Left lung (tissue), 10 donors: ENCODE data around the gene SACS. TPM values are rescaled to one million over a fixed set of nuclear protein-coding genes. Genes with fewer than 3 reads are reported as not detected.

Experiments
- ATAC-seq: fragments of 200-7000 bp; cut with Tn5 transposase; one replicate; pipeline ENCODE4 v1.9.1; 2020; ENCODE audit warnings: moderate library complexity
- DNase-seq, 4 donors: peaks; one replicate each; pipeline ENCODE4 v3.0.0-alpha.2; 2013 to 2020
- H3K27ac ChIP-seq, 2 donors: fragments of 200-600 bp; sonication (generic) in 1 of 2; one replicate each; pipeline versions ENCODE4 v1.5.0 to v1.8.0; 2020 to 2021
- H3K27me3 ChIP-seq, 2 donors: fragments of 200-600 bp; sonication (generic) in 1 of 2; one replicate each; pipeline versions ENCODE4 v1.5.0 to v1.8.0; 2020 to 2021
- H3K36me3 ChIP-seq, 2 donors: fragments of 200-600 bp; sonication (generic) in 1 of 2; one replicate each; pipeline versions ENCODE4 v1.5.0 to v1.8.0; 2020 to 2021
- H3K4me1 ChIP-seq, 2 donors: fragments of 200-600 bp; one replicate each; pipeline ENCODE4 v1.8.0; 2021
- H3K4me3 ChIP-seq, 2 donors: fragments of 200-600 bp; sonication (generic) in 1 of 2; one replicate each; pipeline versions ENCODE4 v1.5.0 to v1.8.0; 2020 to 2021; ENCODE audit warnings: mild to moderate bottlenecking in 1 of 2
- H3K9me3 ChIP-seq, 2 donors: fragments of 200-600 bp; sonication (generic) in 1 of 2; one replicate each; pipeline versions ENCODE4 v1.5.0 to v1.8.0; 2020 to 2021
- intact Hi-C, 2 donors: fragments of 100-400 bp; cut with DNase I; formaldehyde crosslinking; loops; one replicate each; pipeline versions ENCODE4 v1.11.2 to v1.14.2; 2022
- polyA plus RNA-seq, 6 donors: library from polyadenylated mRNA; unstranded; fragments of 120-200 nt; gene quantifications; one replicate each; pipeline ENCODE4 v1.2.1, GENCODE V29; 2013; ENCODE audit not compliant: insufficient read length in 6 of 6
- total RNA-seq, 2 donors: library from RNA; stranded (reverse); fragmentation: NEBNext Ultra II Directional; extraction: Animal tissue kit (Norgen Biotek cat#: 25700); gene quantifications; one replicate each; pipeline ENCODE4 v1.2.1, GENCODE V29; 2021
- TF ChIP-seq, protein P1 (sequence below), 2 donors: fragments of 200-600 bp; sonication (generic) in 1 of 2; IDR thresholded peaks; one replicate each; pipeline versions ENCODE4 v1.5.0 to v1.8.0; 2021; ENCODE audit warnings: antibody characterized with exemption in 2 of 2
- donor health status: DM: no; HTN: yes; CAD: no.
- donor health status: DM: no; HTN: no; CAD: no.

The SACS gene
- total and polyA plus RNA-seq, 8 donors: 10.9 to 18.7 (median 15.9) TPM

DNA sequence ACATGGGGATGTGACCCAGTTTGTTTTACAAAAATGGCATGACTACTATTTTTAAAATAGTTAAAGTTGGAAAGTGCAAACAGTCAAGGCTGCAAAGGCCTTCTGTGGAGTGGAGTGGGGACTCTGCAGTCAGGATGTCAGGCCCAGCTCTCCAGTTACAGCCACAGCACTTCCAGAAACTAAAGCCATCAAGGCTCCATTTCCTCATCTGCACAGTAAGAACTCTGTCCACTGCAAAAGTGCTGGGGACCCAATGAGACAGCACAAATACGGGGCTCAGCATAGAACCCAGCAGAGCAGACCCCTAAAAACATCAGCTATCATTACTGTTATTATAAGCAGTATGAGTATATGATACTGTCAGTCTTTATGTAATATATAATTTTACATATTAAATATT, 73.6 kb downstream of the SACS start:
- ATAC-seq (no peak), DNase-seq (no peak)
- H3K27ac ChIP-seq: no peak overlapping the region
- no peaks in the 10 kb centered on the region for H3K4me1 ChIP-seq
- intact Hi-C loops: no loop called here
- peaks cover 0 to 67% of the 10 kb centered on the region in 2 donors for H3K36me3 ChIP-seq
- H3K27me3 ChIP-seq: no peaks in the 10 kb centered on the region
- no peaks in the 10 kb centered on the region for H3K9me3 ChIP-seq
- TF ChIP-seq, protein P1, sequence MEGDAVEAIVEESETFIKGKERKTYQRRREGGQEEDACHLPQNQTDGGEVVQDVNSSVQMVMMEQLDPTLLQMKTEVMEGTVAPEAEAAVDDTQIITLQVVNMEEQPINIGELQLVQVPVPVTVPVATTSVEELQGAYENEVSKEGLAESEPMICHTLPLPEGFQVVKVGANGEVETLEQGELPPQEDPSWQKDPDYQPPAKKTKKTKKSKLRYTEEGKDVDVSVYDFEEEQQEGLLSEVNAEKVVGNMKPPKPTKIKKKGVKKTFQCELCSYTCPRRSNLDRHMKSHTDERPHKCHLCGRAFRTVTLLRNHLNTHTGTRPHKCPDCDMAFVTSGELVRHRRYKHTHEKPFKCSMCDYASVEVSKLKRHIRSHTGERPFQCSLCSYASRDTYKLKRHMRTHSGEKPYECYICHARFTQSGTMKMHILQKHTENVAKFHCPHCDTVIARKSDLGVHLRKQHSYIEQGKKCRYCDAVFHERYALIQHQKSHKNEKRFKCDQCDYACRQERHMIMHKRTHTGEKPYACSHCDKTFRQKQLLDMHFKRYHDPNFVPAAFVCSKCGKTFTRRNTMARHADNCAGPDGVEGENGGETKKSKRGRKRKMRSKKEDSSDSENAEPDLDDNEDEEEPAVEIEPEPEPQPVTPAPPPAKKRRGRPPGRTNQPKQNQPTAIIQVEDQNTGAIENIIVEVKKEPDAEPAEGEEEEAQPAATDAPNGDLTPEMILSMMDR (IDR thresholded peaks at IDR 0.05): no peak
- no peak overlapping the region for H3K4me3 ChIP-seq

DNA sequence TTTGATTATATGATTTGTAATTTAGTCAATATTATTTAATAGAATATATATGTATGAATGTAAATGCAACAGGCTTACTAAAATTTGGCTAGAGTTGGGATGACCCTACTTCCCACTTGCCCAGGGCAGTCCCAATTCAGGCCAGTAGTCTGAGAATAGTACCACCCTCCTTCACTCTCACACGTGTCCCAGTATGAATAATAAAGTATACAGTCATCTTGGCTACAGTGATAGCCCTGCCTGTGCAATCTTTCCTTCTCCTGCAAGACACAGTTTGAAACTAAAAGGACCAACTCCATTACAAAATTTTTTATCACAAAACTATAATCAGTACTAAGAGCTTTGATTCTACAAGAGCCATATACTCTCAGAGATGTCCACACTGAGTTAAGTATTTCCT, 76.2 kb downstream of the SACS start:
- ATAC-seq (no peak), DNase-seq (no peak)
- intact Hi-C loops: no loop called here
- H3K4me1 ChIP-seq: no peaks in the 10 kb centered on the region
- peaks cover 0 to 49% of the 10 kb centered on the region in 2 donors for H3K36me3 ChIP-seq
- no peaks in the 10 kb centered on the region for H3K27me3 ChIP-seq
- no peak overlapping the region for H3K27ac ChIP-seq
- H3K9me3 ChIP-seq: no peaks in the 10 kb centered on the region
- TF ChIP-seq, protein P1 (IDR thresholded peaks at IDR 0.05): no peak
- no peak overlapping the region for H3K4me3 ChIP-seq

DNA sequence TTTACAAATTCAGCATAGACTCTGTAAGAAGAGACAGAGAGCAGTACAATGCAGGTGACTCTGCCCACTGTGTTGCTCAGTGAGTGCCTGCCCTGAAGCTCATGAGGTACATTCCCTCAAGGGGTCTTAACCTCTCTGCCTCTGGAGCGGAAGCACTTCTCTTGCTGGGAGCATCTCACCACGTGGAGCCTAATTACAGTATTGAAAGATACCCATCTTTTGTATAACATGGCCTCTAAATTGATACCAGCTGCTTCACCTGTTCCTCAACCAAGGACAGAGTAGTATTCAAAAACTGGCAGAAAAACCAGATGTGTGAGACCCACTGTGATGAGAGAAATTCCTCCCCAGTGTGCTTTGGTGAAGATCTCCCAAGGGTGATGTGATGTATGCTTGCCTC, 77.1 kb downstream of the SACS start:
- intact Hi-C loops: no loop called here
- Histone ChIP-seq H3K4me1 (no peaks in the 10 kb centered on the region), H3K27ac (no peak overlapping the region), H3K27me3 (no peaks in the 10 kb centered on the region), H3K9me3 (no peaks in the 10 kb centered on the region), H3K4me3 (no peak overlapping the region), H3K36me3 (peaks cover 0 to 39% of the 10 kb centered on the region in 2 donors)
- ATAC-seq (no peak), DNase-seq (no peak)
- TF ChIP-seq, protein P1 (IDR thresholded peaks at IDR 0.05): no peak

DNA sequence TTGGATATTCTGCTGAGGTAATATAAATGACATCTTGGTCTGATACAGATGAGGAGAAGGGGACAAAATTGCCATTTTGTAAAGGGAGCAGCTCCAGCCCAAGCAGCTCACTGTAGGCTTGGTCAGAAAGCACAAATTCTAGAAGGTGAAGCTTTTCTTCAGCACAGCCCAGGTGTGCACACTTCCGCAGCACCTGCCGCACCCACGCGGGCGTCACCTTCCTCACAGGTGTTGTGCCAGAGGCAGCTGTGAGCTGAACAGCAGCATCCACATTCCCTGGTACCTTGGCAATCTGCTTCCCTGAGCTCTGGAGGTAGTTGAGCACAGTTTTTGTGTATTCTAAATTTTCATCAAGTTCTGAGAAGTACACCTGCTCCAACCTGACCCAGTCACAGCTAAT, 79.0 kb downstream of the SACS start:
- TF ChIP-seq, protein P1 (IDR thresholded peaks at IDR 0.05): no peak
- ATAC-seq (no peak), DNase-seq (no peak)
- intact Hi-C loops: no loop called here
- Histone ChIP-seq H3K4me1 (no peaks in the 10 kb centered on the region), H3K4me3 (no peak overlapping the region), H3K36me3 (peaks cover 0 to 39% of the 10 kb centered on the region in 2 donors), H3K27me3 (no peaks in the 10 kb centered on the region), H3K9me3 (no peaks in the 10 kb centered on the region), H3K27ac (no peak overlapping the region)

DNA sequence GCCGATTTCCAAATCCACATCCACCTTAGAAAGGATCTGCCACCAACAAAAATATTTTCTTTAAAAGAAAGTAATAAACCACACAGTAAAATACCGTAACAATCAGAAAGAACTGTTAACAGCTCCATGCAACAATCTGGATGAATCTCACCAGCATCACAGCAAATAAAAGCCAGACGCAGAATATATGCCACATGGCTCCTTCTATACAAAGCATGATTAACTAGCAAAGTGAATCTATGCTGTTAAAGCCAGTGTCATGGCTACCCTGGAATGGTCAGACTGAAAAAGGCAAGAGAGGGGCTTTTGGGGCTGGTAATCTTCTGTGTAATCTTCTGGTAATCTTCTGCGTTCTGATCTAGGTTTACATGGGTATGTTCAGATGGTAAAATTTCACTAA, 81.3 kb downstream of the SACS start:
- TF ChIP-seq, protein P1 (IDR thresholded peaks at IDR 0.05): no peak
- Histone ChIP-seq H3K27me3 (no peaks in the 10 kb centered on the region), H3K36me3 (peaks cover 0 to 32% of the 10 kb centered on the region in 2 donors), H3K4me1 (no peaks in the 10 kb centered on the region), H3K27ac (no peak overlapping the region), H3K4me3 (no peak overlapping the region), H3K9me3 (no peaks in the 10 kb centered on the region)
- DNase-seq (no peak), ATAC-seq (no peak)
- intact Hi-C loops: no loop called here
